ENCODE data around the gene CACNA1G. TPM values are rescaled to one million over a fixed set of nuclear protein-coding genes. Genes with fewer than 3 reads are reported as not detected.

CACNA1G gene
- total RNA-seq, 6 experiments from 2014 or later: not detected

DNA sequence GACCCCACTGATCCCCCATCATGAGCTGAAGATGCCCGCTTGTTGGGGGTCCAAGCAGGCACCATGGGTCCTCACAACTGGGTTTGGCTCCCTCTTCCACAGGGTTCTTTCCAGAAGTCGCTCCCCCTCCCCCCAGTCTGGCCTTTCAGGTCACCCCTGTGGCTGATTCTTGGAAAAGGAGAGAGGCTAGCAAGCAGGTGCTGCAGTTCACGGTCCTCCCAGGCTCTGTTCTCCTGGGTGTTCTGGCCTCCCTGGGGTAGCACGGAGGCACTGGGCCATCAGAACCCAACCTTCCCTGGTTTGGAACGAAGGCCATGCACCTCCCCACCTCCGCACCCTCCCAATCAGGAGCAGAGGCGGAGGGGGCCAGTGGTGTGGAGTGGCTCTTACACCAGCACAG lies 18.9 kb downstream of the CACNA1G start:
- Histone ChIP-seq H3K27me3 (no peaks in the 10 kb centered on the region), H3K27ac (no peak overlapping the region), H3K9me3 (no peaks in the 10 kb centered on the region), H3K36me3 (no peaks in the 10 kb centered on the region), H3K4me1 (no peaks in the 10 kb centered on the region), H3K4me3 (no peak overlapping the region)
- 60% methylated on average over 1 of the region's 7 CpGs for WGBS (ENCODE audit: insufficient coverage, low coverage, low lambda C conversion rate, missing lambda C conversion rate)
- TF ChIP-seq POLR2A (IDR thresholded peaks at IDR 0.05): no peak
- TF ChIP-seq CTCF (IDR thresholded peaks at IDR 0.05): no peak
- DNase-seq (no peak), ATAC-seq (no peak)
- intact Hi-C loops (cut with DNase I): no loop called here

- no peak for TF ChIP-seq CTCF (IDR thresholded peaks at IDR 0.05)
- no peak for TF ChIP-seq POLR2A (IDR thresholded peaks at IDR 0.05)
- DNase-seq: no peak
- Histone ChIP-seq H3K4me3 (no peak overlapping the region), H3K4me1 (no peaks in the 10 kb centered on the region), H3K36me3 (no peaks in the 10 kb centered on the region), H3K27ac (no peak overlapping the region), H3K27me3 (no peaks in the 10 kb centered on the region), H3K9me3 (no peaks in the 10 kb centered on the region)
- 97% methylated on average over 4 of the region's 9 CpGs for WGBS (ENCODE audit: insufficient coverage, low coverage, low lambda C conversion rate, missing lambda C conversion rate)
- intact Hi-C loops (cut with DNase I): no loop called here
- ATAC-seq: no peak
These were observed 20.1 kb downstream of the CACNA1G start for GRCh38 chr17:50580646-50581045.

DNA sequence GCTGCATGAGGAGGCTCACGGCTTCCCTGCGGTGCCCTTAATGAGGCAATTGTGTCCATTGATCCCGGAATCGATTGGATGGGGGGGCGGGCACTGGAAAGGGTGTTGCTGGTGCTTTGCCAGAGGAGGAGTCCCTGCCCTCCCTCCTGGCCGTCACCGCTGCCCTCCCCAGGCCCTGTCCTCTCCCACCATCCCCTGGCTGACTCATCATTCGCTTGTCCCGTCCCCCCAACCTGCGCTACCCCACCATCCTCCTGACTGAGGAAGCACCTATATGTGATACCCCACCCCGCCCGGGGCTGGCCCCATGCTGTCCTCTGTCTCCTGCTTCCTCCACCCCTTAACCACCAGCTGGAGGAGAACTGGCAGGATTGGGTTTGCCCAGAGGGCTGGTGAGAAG lies 20.8 kb downstream of the CACNA1G start:
- no peaks in the 10 kb centered on the region for H3K27me3 ChIP-seq
- intact Hi-C loops (cut with DNase I): no loop called here
- no peak for DNase-seq
- no peaks in the 10 kb centered on the region for H3K4me1 ChIP-seq
- 81% methylated on average over 6 of the region's 12 CpGs for WGBS (ENCODE audit: insufficient coverage, low coverage, low lambda C conversion rate, missing lambda C conversion rate)
- no peak overlapping the region for H3K4me3 ChIP-seq
- no peaks in the 10 kb centered on the region for H3K9me3 ChIP-seq
- no peaks in the 10 kb centered on the region for H3K36me3 ChIP-seq
- H3K27ac ChIP-seq: no peak overlapping the region
- no peak for TF ChIP-seq CTCF (IDR thresholded peaks at IDR 0.05)
- no peak for TF ChIP-seq POLR2A (IDR thresholded peaks at IDR 0.05)
- peak in 1 of 4 donors; percentile 12 for ATAC-seq

DNA sequence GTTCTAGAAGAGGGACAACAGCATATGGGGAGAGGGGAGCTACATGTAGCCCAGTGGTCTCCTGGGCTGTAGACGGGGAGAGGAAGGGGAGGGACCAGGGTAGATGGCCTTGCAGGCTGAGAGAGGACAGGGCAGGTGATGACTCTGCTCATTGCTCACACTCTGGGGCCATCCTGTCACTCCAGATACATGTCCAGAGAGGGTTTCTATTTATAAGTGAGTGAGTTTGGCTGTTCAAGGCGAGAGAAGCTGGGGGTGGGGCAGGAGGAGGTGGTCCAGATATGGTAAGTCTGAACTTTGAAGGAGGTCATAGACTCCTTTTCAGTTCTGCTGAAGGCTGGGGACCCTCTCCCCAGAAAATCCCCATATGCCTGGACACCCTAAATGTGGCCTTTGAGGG lies 22.2 kb downstream of the CACNA1G start:
- Histone ChIP-seq H3K27me3 (no peaks in the 10 kb centered on the region), H3K27ac (no peak overlapping the region), H3K4me1 (no peaks in the 10 kb centered on the region), H3K4me3 (no peak overlapping the region), H3K36me3 (no peaks in the 10 kb centered on the region), H3K9me3 (no peaks in the 10 kb centered on the region)
- ATAC-seq (no peak), DNase-seq (no peak)
- no CpG with 5 or more reads among the region's 2 CpGs for WGBS (ENCODE audit: insufficient coverage, low coverage, low lambda C conversion rate, missing lambda C conversion rate)
- TF ChIP-seq CTCF (IDR thresholded peaks at IDR 0.05) (no peak), POLR2A (IDR thresholded peaks at IDR 0.05) (no peak)
- intact Hi-C loops (cut with DNase I): no loop called here

DNA sequence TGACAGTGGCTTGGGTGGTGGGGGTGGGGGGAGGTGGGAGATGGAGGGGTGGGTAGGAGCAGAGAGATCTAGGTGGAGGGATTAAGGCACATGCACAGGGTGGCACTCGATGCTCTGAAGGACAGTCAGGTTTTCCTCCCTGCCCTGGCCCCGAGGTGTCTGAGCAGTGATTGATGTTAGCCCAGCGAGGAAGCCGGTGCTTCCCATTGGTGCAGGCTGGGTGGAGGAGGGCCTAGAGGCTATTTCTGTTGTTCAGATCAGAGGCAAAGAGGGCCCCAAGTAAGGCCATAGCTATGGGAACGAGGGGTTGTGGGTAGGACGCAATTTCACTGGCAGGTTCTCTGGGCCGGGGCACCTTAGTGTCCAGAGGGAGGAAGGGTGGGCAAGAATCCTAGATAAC lies 23.1 kb downstream of the CACNA1G start:
- Histone ChIP-seq H3K36me3 (no peaks in the 10 kb centered on the region), H3K27ac (no peak overlapping the region), H3K27me3 (no peaks in the 10 kb centered on the region), H3K4me1 (peaks cover 0 to 3% (median 0%) of the 10 kb centered on the region in 4 donors), H3K4me3 (no peak overlapping the region), H3K9me3 (no peaks in the 10 kb centered on the region)
- no peak for DNase-seq
- no peak for ATAC-seq
- TF ChIP-seq POLR2A (IDR thresholded peaks at IDR 0.05) (no peak), CTCF (IDR thresholded peaks at IDR 0.05) (no peak)
- intact Hi-C loops (cut with DNase I): no loop called here
- 60% methylated on average over 1 of the region's 7 CpGs for WGBS (ENCODE audit: insufficient coverage, low coverage, low lambda C conversion rate, missing lambda C conversion rate)

All from right lobe of liver (tissue), 6 donors.